Esophagus muscularis mucosa (tissue), 4 donors: ENCODE data around the gene SELENOM. TPM values are rescaled to one million over a fixed set of nuclear protein-coding genes. Genes with fewer than 3 reads are reported as not detected.

Source experiments
- DNase-seq: peaks from one replicate; pipeline ENCODE4 v3.0.0-alpha.2; 2017; ENCODE audit errors: extremely low spot score
- H3K27ac ChIP-seq, 4 donors: fragments of 200-600 bp; sonication (generic); replicated peaks in 1 of 4; 1 replicate in 3 of 4; 2 replicates in 1 of 4; pipeline ENCODE4 v1.5.1; 2016 to 2019; ENCODE audit warnings: mild to moderate bottlenecking in 1 of 4
- H3K27me3 ChIP-seq, 4 donors: fragments of 200-600 bp; sonication (generic); one replicate each; pipeline versions ENCODE4 v1.5.1 to v1.6.0; 2016 to 2019
- H3K36me3 ChIP-seq, 4 donors: fragments of 200-600 bp; sonication (generic); one replicate each; pipeline ENCODE4 v1.5.1; 2016 to 2019
- H3K4me1 ChIP-seq, 4 donors: fragments of 200-600 bp; sonication (generic); one replicate each; pipeline ENCODE4 v1.5.1; 2016 to 2019
- H3K4me3 ChIP-seq, 4 donors: fragments of 200-600 bp; sonication (generic); 1 replicate in 2 of 4; 2 replicates in 2 of 4; pipeline ENCODE4 v1.5.1; 2016 to 2019; ENCODE audit warnings: mild to moderate bottlenecking in 4 of 4, moderate library complexity in 1 of 4
- H3K9me3 ChIP-seq, 4 donors: fragments of 200-600 bp; sonication (generic); 1 replicate in 3 of 4; 2 replicates in 1 of 4; pipeline ENCODE4 v1.5.1; 2016 to 2019
- CTCF ChIP-seq, 3 experiments: fragments of 200-600 bp in 2 of 3; fragments of 450-650 bp in 1 of 3; sonication (generic) in 2 of 3; IDR thresholded peaks; one replicate each; pipeline ENCODE4 v1.5.1; 2017 to 2019; ENCODE audit warnings: antibody characterized with exemption in 3 of 3, mild to moderate bottlenecking in 2 of 3, moderate library complexity in 1 of 3
- EP300 ChIP-seq: sonication (generic); formaldehyde crosslinking; IDR thresholded peaks from one replicate; pipeline ENCODE4 v1.6.1; 2017; ENCODE audit warnings: antibody characterized with exemption
- POLR2A ChIP-seq: fragments of 450-650 bp; IDR thresholded peaks from one replicate; pipeline ENCODE4 v1.6.1; 2017; ENCODE audit warnings: antibody characterized with exemption, moderate library complexity, mild to moderate bottlenecking, low read depth
- POLR2AphosphoS5 ChIP-seq, 2 donors: sonication (generic); formaldehyde crosslinking; IDR thresholded peaks; one replicate each; pipeline ENCODE4 v1.6.1; 2017; ENCODE audit warnings: antibody characterized with exemption in 2 of 2
- WGBS: methylation state at CpG from one replicate; pipeline ENCODE4 v1.1.5; 2018; 5-methylcytosine and 5-hydroxymethylcytosine counted together
- intact Hi-C: fragments of 100-400 bp; cut with DNase I; formaldehyde crosslinking; loops from one replicate; pipeline ENCODE4 v1.15.1; 2023
- total RNA-seq, 4 donors: library from RNA; depleted of rRNA; stranded (reverse); fragments of >200 nt; gene quantifications; one replicate each; pipeline versions ENCODE4 v1.1.0 to v1.2.1, GENCODE V29; 2016

Gene SELENOM
- total RNA-seq, 4 donors from 2014 or later = 1,118 to 1,733 (median 1,416) TPM

GRCh38 chr22:31151872-31152271 lies 44.5 kb upstream of the SELENOM start:
- H3K4me3 ChIP-seq = no peak overlapping the region
- intact Hi-C loops = no loop called here
- no peak for DNase-seq
- no peaks in the 10 kb centered on the region for H3K36me3 ChIP-seq
- peaks cover 25 to 54% (median 45%) of the 10 kb centered on the region in 4 donors for H3K4me1 ChIP-seq
- H3K27ac ChIP-seq = no peak overlapping the region
- 83% methylated on average over 2 of the region's 2 CpGs for WGBS
- no peaks in the 10 kb centered on the region for H3K27me3 ChIP-seq
- H3K9me3 ChIP-seq = no peaks in the 10 kb centered on the region
- TF ChIP-seq POLR2AphosphoS5 (IDR thresholded peaks at IDR 0.05) (no peak), CTCF (IDR thresholded peaks at IDR 0.05) (no peak), POLR2A (no peak), EP300 (no peak)

GRCh38 chr22:31150615-31151014 lies 43.2 kb upstream of the SELENOM start:
- intact Hi-C loops = no loop called here
- no peak for DNase-seq
- Histone ChIP-seq H3K4me3 (no peak overlapping the region), H3K9me3 (no peaks in the 10 kb centered on the region), H3K4me1 (peaks cover 17 to 43% (median 37%) of the 10 kb centered on the region in 4 donors), H3K27ac (no peak overlapping the region), H3K36me3 (no peaks in the 10 kb centered on the region), H3K27me3 (no peaks in the 10 kb centered on the region)
- TF ChIP-seq CTCF (IDR thresholded peaks at IDR 0.05) (peak in 1 of 3 experiments; percentile 5), POLR2AphosphoS5 (IDR thresholded peaks at IDR 0.05) (no peak), POLR2A (no peak)
- 79% methylated on average over 3 of the region's 3 CpGs for WGBS

- WGBS = 25% methylated on average over 5 of the region's 5 CpGs
- intact Hi-C loops = loop anchor here (2.0 to 10.0 kb wide), 3 partner anchors 37 to 384 kb away; no protein-coding TSS in a partner anchor
- Histone ChIP-seq H3K36me3 (no peaks in the 10 kb centered on the region), H3K9me3 (no peaks in the 10 kb centered on the region), H3K4me1 (peaks cover 9 to 27% (median 21%) of the 10 kb centered on the region in 4 donors), H3K27ac (peak overlapping the region; percentile 64 to 82 (median 74)), H3K27me3 (no peaks in the 10 kb centered on the region), H3K4me3 (no peak overlapping the region)
- no peak for DNase-seq
- TF ChIP-seq POLR2AphosphoS5 (IDR thresholded peaks at IDR 0.05) (peak; percentile 13 to 36), EP300 (no peak), CTCF (IDR thresholded peaks at IDR 0.05) (peak in 2 of 3 experiments; percentile 89 to 98), POLR2A (no peak)
Measured at GRCh38 chr22:31148953-31149627, 41.7 kb upstream of the SELENOM start.

GRCh38 chr22:31148488-31148887 lies 41.1 kb upstream of the SELENOM start:
- no peak for TF ChIP-seq EP300
- no peak for TF ChIP-seq POLR2AphosphoS5 (IDR thresholded peaks at IDR 0.05)
- TF ChIP-seq POLR2A = no peak
- TF ChIP-seq CTCF (IDR thresholded peaks at IDR 0.05) = no peak
- no peaks in the 10 kb centered on the region for H3K36me3 ChIP-seq
- H3K27ac ChIP-seq = peak overlapping the region; percentile 64 to 82 (median 74)
- H3K4me1 ChIP-seq = peaks cover 9 to 21% (median 16%) of the 10 kb centered on the region in 4 donors
- intact Hi-C loops = loop anchor here (2.0 to 10.0 kb wide), 3 partner anchors 36 to 384 kb away; no protein-coding TSS in a partner anchor
- no peak overlapping the region for H3K4me3 ChIP-seq
- 59% methylated on average over 1 of the region's 1 CpG for whole genome bisulfite sequencing
- H3K27me3 ChIP-seq = no peaks in the 10 kb centered on the region
- no peaks in the 10 kb centered on the region for H3K9me3 ChIP-seq
- DNase-seq = no peak
